H9 (cell line): ENCODE data around the gene DTNA. TPM values are rescaled to one million over a fixed set of nuclear protein-coding genes. Genes with fewer than 3 reads are reported as not detected.

Experiments used
- DNase-seq: peaks from one replicate; pipeline ENCODE4 v3.0.0-alpha.2; 2017
- H2AFZ ChIP-seq: one replicate; pipeline ENCODE4 v1.6.1; 2013; ENCODE audit warnings: mild to moderate bottlenecking, low read length, control low read depth, moderate library complexity
- H2AK5ac ChIP-seq: 2 replicates; pipeline ENCODE4 v1.6.1; 2013; ENCODE audit warnings: low read length, control low read depth, mixed read lengths; ENCODE audit not compliant: insufficient read length
- H2BK120ac ChIP-seq: one replicate; pipeline ENCODE4 v1.6.1; 2013; ENCODE audit warnings: low read depth, mild to moderate bottlenecking, low read length, control low read depth, inconsistent platforms; ENCODE audit not compliant: poor library complexity, severe bottlenecking
- H2BK12ac ChIP-seq: 2 replicates; pipeline ENCODE4 v1.6.1; 2013; ENCODE audit warnings: low read length, control low read depth, mixed read lengths, low read depth; ENCODE audit not compliant: insufficient read length
- H2BK15ac ChIP-seq: 2 replicates; pipeline ENCODE4 v1.6.1; 2013; ENCODE audit warnings: low read depth, low read length, control low read depth
- H2BK20ac ChIP-seq: one replicate; pipeline ENCODE4 v1.6.1; 2013; ENCODE audit warnings: low read depth, mild to moderate bottlenecking, low read length, control low read depth, inconsistent platforms; ENCODE audit not compliant: poor library complexity, severe bottlenecking
- H2BK5ac ChIP-seq: 2 replicates; pipeline ENCODE4 v1.6.1; 2013; ENCODE audit warnings: low read length, control low read depth, mixed read lengths; ENCODE audit not compliant: insufficient read length
- H3K14ac ChIP-seq: 2 replicates; pipeline ENCODE4 v1.6.1; 2013; ENCODE audit warnings: low read length, control low read depth; ENCODE audit not compliant: insufficient read depth
- H3K18ac ChIP-seq: 2 replicates; pipeline ENCODE4 v1.6.1; 2013; ENCODE audit warnings: low read depth, mild to moderate bottlenecking, mixed read lengths, low read length, control low read depth; ENCODE audit not compliant: insufficient read length
- H3K23ac ChIP-seq: 2 replicates; pipeline ENCODE4 v1.6.1; 2013; ENCODE audit warnings: low read length, control low read depth, mixed read lengths, low read depth; ENCODE audit not compliant: insufficient read length
- H3K23me2 ChIP-seq: 2 replicates; pipeline ENCODE4 v1.6.1; 2013; ENCODE audit warnings: low read depth, mild to moderate bottlenecking, mixed read lengths, low read length, control low read depth; ENCODE audit not compliant: insufficient read length, poor library complexity, severe bottlenecking
- H3K27ac ChIP-seq: 2 replicates; pipeline ENCODE4 v1.5.1; 2013; ENCODE audit warnings: low read length, control low read depth, mixed read lengths, low read depth; ENCODE audit not compliant: insufficient read length
- H3K27me3 ChIP-seq: 2 replicates; pipeline ENCODE4 v1.6.1; 2013; ENCODE audit warnings: low read length, control low read depth, inconsistent platforms; ENCODE audit not compliant: insufficient read depth
- H3K4ac ChIP-seq: 2 replicates; pipeline ENCODE4 v1.6.1; 2013; ENCODE audit warnings: low read depth, mild to moderate bottlenecking, control low read depth, inconsistent platforms, low read length, moderate library complexity
- H3K4me1 ChIP-seq: 2 replicates; pipeline ENCODE4 v1.6.1; 2013; ENCODE audit warnings: low read length, control low read depth, inconsistent platforms; ENCODE audit not compliant: insufficient read depth
- H3K4me2 ChIP-seq: 2 replicates; pipeline ENCODE4 v1.6.1; 2013; ENCODE audit warnings: low read length, control low read depth, mixed read lengths; ENCODE audit not compliant: insufficient read length, insufficient read depth
- H3K56ac ChIP-seq: 2 replicates; pipeline ENCODE4 v1.6.1; 2013; ENCODE audit warnings: low read depth, mild to moderate bottlenecking, mixed read lengths, low read length, control low read depth; ENCODE audit not compliant: insufficient read length
- H3K79me1 ChIP-seq: 2 replicates; pipeline ENCODE4 v1.6.1; 2013; ENCODE audit warnings: low read depth, mild to moderate bottlenecking, moderate library complexity, low read length, control low read depth, inconsistent platforms; ENCODE audit not compliant: insufficient read depth, poor library complexity, severe bottlenecking
- H3K79me2 ChIP-seq: 2 replicates; pipeline ENCODE4 v1.6.1; 2013; ENCODE audit warnings: low read length, control low read depth, inconsistent platforms; ENCODE audit not compliant: insufficient read depth
- H3K9ac ChIP-seq: 2 replicates; pipeline ENCODE4 v1.6.1; 2013; ENCODE audit warnings: low read length, control low read depth, mixed read lengths; ENCODE audit not compliant: insufficient read length; ENCODE audit errors: extremely low read depth
- H3K9me3 ChIP-seq: one replicate; pipeline ENCODE4 v1.6.1; 2013; ENCODE audit warnings: low read depth, low read length, inconsistent platforms; ENCODE audit not compliant: control insufficient read depth
- H3T11ph ChIP-seq: one replicate; pipeline ENCODE4 v1.6.1; 2013; ENCODE audit warnings: mild to moderate bottlenecking, low read length, control low read depth, inconsistent platforms
- H4K20me1 ChIP-seq: one replicate; pipeline ENCODE4 v1.6.1; 2013; ENCODE audit not compliant: control insufficient read depth, insufficient read length, insufficient read depth
- H4K5ac ChIP-seq: 2 replicates; pipeline ENCODE4 v1.6.1; 2013; ENCODE audit warnings: low read depth, mild to moderate bottlenecking, mixed read lengths, low read length, control low read depth; ENCODE audit not compliant: insufficient read length
- H4K8ac ChIP-seq: replicated peaks from 2 replicates; pipeline ENCODE4 v1.6.1; 2013; ENCODE audit warnings: low read length, control low read depth, mixed read lengths, low read depth; ENCODE audit not compliant: insufficient read length
- H4K91ac ChIP-seq: 2 replicates; pipeline ENCODE4 v1.6.1; 2013; ENCODE audit warnings: low read depth, mild to moderate bottlenecking, moderate library complexity, mixed read lengths, low read length, control low read depth; ENCODE audit not compliant: insufficient read length
- H3K27ac Mint-ChIP-seq, 3 experiments: 2 replicates in 2 of 3; 3 replicates in 1 of 3; pipeline ENCODE4 v1.8.0; 2020 to 2021; ENCODE audit warnings: mixed read lengths in 3 of 3, mild to moderate bottlenecking in 1 of 3, moderate library complexity in 1 of 3
- H3K27me3 Mint-ChIP-seq: 2 replicates; pipeline ENCODE4 v1.8.0; 2021; ENCODE audit warnings: low read depth, mild to moderate bottlenecking, moderate library complexity, mixed read lengths
- H3K36me3 Mint-ChIP-seq, 3 experiments: 2 replicates in 2 of 3; 3 replicates in 1 of 3; pipeline ENCODE4 v1.8.0; 2020 to 2021; ENCODE audit warnings: low read depth in 3 of 3, mixed read lengths in 3 of 3; ENCODE audit not compliant: insufficient read depth in 1 of 3
- H3K4me1 Mint-ChIP-seq, 2 experiments: 2 replicates each; pipeline ENCODE4 v1.8.0; 2020; ENCODE audit warnings: mixed read lengths in 2 of 2
- H3K4me3 Mint-ChIP-seq, 2 experiments: 2 replicates in 1 of 2; 3 replicates in 1 of 2; pipeline ENCODE4 v1.8.0; 2020 to 2021; ENCODE audit warnings: mild to moderate bottlenecking in 2 of 2, mixed read lengths in 2 of 2, moderate library complexity in 1 of 2
- H3K9me3 Mint-ChIP-seq, 2 experiments: 2 replicates in 1 of 2; 3 replicates in 1 of 2; pipeline ENCODE4 v1.8.0; 2020; ENCODE audit warnings: mild to moderate bottlenecking in 2 of 2, mixed read lengths in 2 of 2, moderate library complexity in 1 of 2
- CTCF ChIP-seq: fragments of 200-600 bp; sonication (generic); conservative IDR thresholded peaks from 3 replicates; pipeline ENCODE4 v1.8.0; 2021; ENCODE audit warnings: antibody characterized with exemption, mild to moderate bottlenecking
- WGBS: extraction: QIAGEN DNeasy Blood & Tissue Kit; methylation state at CpG from one replicate; pipeline ENCODE4 v1.1.7; 2013; ENCODE audit warnings: missing lambda C conversion rate, low lambda C conversion rate, mixed read lengths; ENCODE audit not compliant: insufficient read length; ENCODE audit errors: extremely low coverage; 5-methylcytosine and 5-hydroxymethylcytosine counted together
- total RNA-seq: library from RNA; stranded (reverse); gene quantifications from 2 replicates; pipeline ENCODE4 v1.2.1, GENCODE V29; 2021

Gene DTNA
- total RNA-seq, 1 experiment from 2014 or later = 25.5 TPM

GRCh38 chr18:34816183-34816582 is 106.1 kb downstream of the DTNA start:
- Mint-ChIP-seq H3K27me3 (no peaks in the 10 kb centered on the region; the same call in 1 of the 2 replicates), H3K27ac (no peak overlapping the region), H3K4me1 (peaks cover 8 to 10% of the 10 kb centered on the region in 2 experiments), H3K9me3 (no peaks in the 10 kb centered on the region), H3K4me3 (no peak overlapping the region), H3K36me3 (peaks cover 0 to 4% (median 0%) of the 10 kb centered on the region in 3 experiments; a peak in 1 of 7 replicates)
- Histone ChIP-seq H3K9me3 (no peaks in the 10 kb centered on the region), H4K5ac (no peak overlapping the region), H2BK20ac (no peak overlapping the region), H2AK5ac (no peak overlapping the region), H3K18ac (no peak overlapping the region), H2AFZ (no peak overlapping the region), H3K23ac (no peak overlapping the region), H4K8ac (no peak overlapping the region), H3K4me2 (no peak overlapping the region), H2BK12ac (no peak overlapping the region), H2BK15ac (no peak overlapping the region), H2BK120ac (no peak overlapping the region), H2BK5ac (no peak overlapping the region), H3K79me2 (no peaks in the 10 kb centered on the region), H3K14ac (no peak overlapping the region), H3K4me1 (no peaks in the 10 kb centered on the region), H3K56ac (no peak overlapping the region), H3K4ac (no peak overlapping the region), H3K23me2 (no peaks in the 10 kb centered on the region), H3K9ac (no peak overlapping the region), H3K27me3 (no peaks in the 10 kb centered on the region), H4K20me1 (no peaks in the 10 kb centered on the region), H3K79me1 (no peaks in the 10 kb centered on the region), H3K27ac (no peak overlapping the region), H4K91ac (no peak overlapping the region), H3T11ph (no peak overlapping the region)
- WGBS = no CpG with 5 or more reads among the region's 6 CpGs
- TF ChIP-seq CTCF = no peak
- DNase-seq = no peak
